Measurements from ENCODE around the gene PRRT1B.

The PRRT1B gene

GRCh38 chr9:131523451-131524435 is 21.6 kb upstream of the PRRT1B start:
- TF ChIP-seq CTCF (IDR thresholded peaks at IDR 0.05; ENCODE audit: insufficient read depth, low read length, poor library complexity, severe bottlenecking) (no peak), EZH2phosphoT487 (conservative IDR thresholded peaks at IDR 0.05; ENCODE audit: low read length) (no peak)
- no peaks in the 10 kb centered on the region for H3F3A ChIP-seq (ENCODE audit: insufficient read depth)
- H3K4me2 ChIP-seq (ENCODE audit: low read depth, low read length, poor library complexity, severe bottlenecking), result no peak overlapping the region
- no peak overlapping the region for H2AFZ ChIP-seq (ENCODE audit: low read depth, low read length, severe bottlenecking)
- H3K36me3 ChIP-seq (ENCODE audit: low read length), result no peaks in the 10 kb centered on the region
- H3K79me2 ChIP-seq (ENCODE audit: insufficient read depth, low read length), result no peaks in the 10 kb centered on the region
- no peak overlapping the region for H3K27ac ChIP-seq (ENCODE audit: low read depth, low read length)
- no peaks in the 10 kb centered on the region for H3K9me3 ChIP-seq (ENCODE audit: insufficient read depth, low read length)
- no peaks in the 10 kb centered on the region for H4K20me1 ChIP-seq (ENCODE audit: low read depth, low read length)
- no peaks in the 10 kb centered on the region for H3K27me3 ChIP-seq (ENCODE audit: low read length)
- no peak overlapping the region for H3K4me3 ChIP-seq (ENCODE audit: insufficient read depth, low read length, poor library complexity, severe bottlenecking)
- H3K9ac ChIP-seq (ENCODE audit: low read length), result no peak overlapping the region
- no peaks in the 10 kb centered on the region for H3K9me2 ChIP-seq (replicated peaks; ENCODE audit: insufficient read depth, low read length)

- no peaks in the 10 kb centered on the region for H3K9me2 ChIP-seq (replicated peaks; ENCODE audit: insufficient read depth, low read length)
- H3K27ac ChIP-seq (ENCODE audit: low read depth, low read length), result no peak overlapping the region
- H2AFZ ChIP-seq (ENCODE audit: low read depth, low read length, severe bottlenecking), result no peak overlapping the region
- no peaks in the 10 kb centered on the region for H3K9me3 ChIP-seq (ENCODE audit: insufficient read depth, low read length)
- H3K4me2 ChIP-seq (ENCODE audit: low read depth, low read length, poor library complexity, severe bottlenecking), result no peak overlapping the region
- H3K36me3 ChIP-seq (ENCODE audit: low read length), result no peaks in the 10 kb centered on the region
- no peaks in the 10 kb centered on the region for H3F3A ChIP-seq (ENCODE audit: insufficient read depth)
- H3K9ac ChIP-seq (ENCODE audit: low read length), result no peak overlapping the region
- H3K79me2 ChIP-seq (ENCODE audit: insufficient read depth, low read length), result no peaks in the 10 kb centered on the region
- H3K27me3 ChIP-seq (ENCODE audit: low read length), result no peaks in the 10 kb centered on the region
- H4K20me1 ChIP-seq (ENCODE audit: low read depth, low read length), result no peaks in the 10 kb centered on the region
- H3K4me3 ChIP-seq (ENCODE audit: insufficient read depth, low read length, poor library complexity, severe bottlenecking), result no peak overlapping the region
- no peak for TF ChIP-seq EZH2phosphoT487 (conservative IDR thresholded peaks at IDR 0.05; ENCODE audit: low read length)
- TF ChIP-seq CTCF (IDR thresholded peaks at IDR 0.05; ENCODE audit: insufficient read depth, low read length, poor library complexity, severe bottlenecking), result no peak
Observed at GRCh38 chr9:131524665-131525315, 20.5 kb upstream of the PRRT1B start.

GRCh38 chr9:131525643-131526565 is 19.4 kb upstream of the PRRT1B start:
- no peak for TF ChIP-seq CTCF (IDR thresholded peaks at IDR 0.05; ENCODE audit: insufficient read depth, low read length, poor library complexity, severe bottlenecking)
- TF ChIP-seq EZH2phosphoT487 (conservative IDR thresholded peaks at IDR 0.05; ENCODE audit: low read length), result no peak
- Histone ChIP-seq H3K4me2 (ENCODE audit: low read depth, low read length, poor library complexity, severe bottlenecking) (no peak overlapping the region), H3K4me3 (ENCODE audit: insufficient read depth, low read length, poor library complexity, severe bottlenecking) (no peak overlapping the region), H4K20me1 (ENCODE audit: low read depth, low read length) (no peaks in the 10 kb centered on the region), H3K9ac (ENCODE audit: low read length) (no peak overlapping the region), H3K9me3 (ENCODE audit: insufficient read depth, low read length) (no peaks in the 10 kb centered on the region), H3K27ac (ENCODE audit: low read depth, low read length) (no peak overlapping the region), H3F3A (ENCODE audit: insufficient read depth) (no peaks in the 10 kb centered on the region), H3K9me2 (replicated peaks; ENCODE audit: insufficient read depth, low read length) (no peaks in the 10 kb centered on the region), H2AFZ (ENCODE audit: low read depth, low read length, severe bottlenecking) (no peak overlapping the region), H3K27me3 (ENCODE audit: low read length) (no peaks in the 10 kb centered on the region), H3K79me2 (ENCODE audit: insufficient read depth, low read length) (peaks cover 10% of the 10 kb centered on the region), H3K36me3 (ENCODE audit: low read length) (no peaks in the 10 kb centered on the region)
